ENCODE results near the gene ZCCHC10. TPM values are rescaled to one million over a fixed set of nuclear protein-coding genes. Genes with fewer than 3 reads are reported as not detected.

Gene ZCCHC10
- total RNA-seq: 32.2 and 36.0 TPM in 2 replicates

GRCh38 chr5:133025804-133026663 is at the start of gene ZCCHC10:
TSS of gene ZCCHC10 (minus strand) at chr5:133026549. CDS start at chr5:133026537, 12 bp downstream.
- peak; percentile 98 for DNase-seq
- peaks cover 13% of the 10 kb centered on the region for H3K4me1 Mint-ChIP-seq
- peaks cover 17% of the 10 kb centered on the region for H3K36me3 Mint-ChIP-seq (ENCODE audit: low read depth)
- peak within 1 kb of the TSS; percentile 91 for H3K27ac Mint-ChIP-seq
- peaks cover 6% of the 10 kb centered on the region for H3K27me3 Mint-ChIP-seq
- no peaks in the 10 kb centered on the region for H3K9me3 Mint-ChIP-seq
- H3K4me3 Mint-ChIP-seq: peak within 1 kb of the TSS; percentile 88
- intact Hi-C loops (cut with micrococcal nuclease): loop anchor here (1.0 to 2.0 kb wide), 3 partner anchors 25 to 733 kb away; partner anchors contain the start of gene AFF4

- H3K4me3 Mint-ChIP-seq: no peak overlapping the region
- H3K9me3 Mint-ChIP-seq: no peaks in the 10 kb centered on the region
- peaks cover 24% of the 10 kb centered on the region for H3K4me1 Mint-ChIP-seq
- peak overlapping the region; percentile 39 for H3K27ac Mint-ChIP-seq
- no peaks in the 10 kb centered on the region for H3K27me3 Mint-ChIP-seq
- peaks cover 62% of the 10 kb centered on the region for H3K36me3 Mint-ChIP-seq (ENCODE audit: low read depth)
- intact Hi-C loops (cut with micrococcal nuclease): no loop called here
- DNase-seq: no peak
Observed at GRCh38 chr5:133075572-133076536, 49.5 kb upstream of the ZCCHC10 start.

DNA sequence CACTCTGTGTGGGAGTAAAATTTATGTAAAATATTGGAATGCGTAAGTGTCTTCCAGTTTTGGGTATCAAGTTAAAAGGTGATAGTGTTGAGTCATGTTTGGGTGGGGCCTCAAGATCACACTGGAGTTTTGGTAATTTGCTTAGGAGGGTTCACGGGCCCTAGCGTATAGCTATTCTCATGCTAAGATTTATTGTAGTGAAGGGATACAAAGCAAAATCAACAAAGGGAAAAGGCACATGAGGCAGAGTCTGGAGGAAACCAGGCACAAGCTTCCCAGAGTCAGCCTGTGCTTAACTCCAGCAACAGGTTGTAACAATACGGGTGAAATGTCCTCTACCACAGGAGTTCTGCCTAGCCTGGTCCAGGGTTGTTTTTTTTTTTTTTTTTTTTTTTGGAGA is 45.7 kb upstream of the ZCCHC10 start:
- Mint-ChIP-seq H3K27ac (no peak overlapping the region), H3K4me1 (peaks cover 7% of the 10 kb centered on the region), H3K36me3 (ENCODE audit: low read depth) (peaks cover 75% of the 10 kb centered on the region), H3K9me3 (no peaks in the 10 kb centered on the region), H3K4me3 (no peak overlapping the region), H3K27me3 (no peaks in the 10 kb centered on the region)
- DNase-seq: no peak
- intact Hi-C loops (cut with micrococcal nuclease): no loop called here

GRCh38 chr5:133066045-133066444 is 39.7 kb upstream of the ZCCHC10 start:
- Mint-ChIP-seq H3K27ac (no peak overlapping the region), H3K4me3 (no peak overlapping the region), H3K27me3 (no peaks in the 10 kb centered on the region), H3K9me3 (no peaks in the 10 kb centered on the region), H3K36me3 (ENCODE audit: low read depth) (peaks cover 55% of the 10 kb centered on the region), H3K4me1 (peaks cover 18% of the 10 kb centered on the region)
- DNase-seq: no peak
- intact Hi-C loops (cut with micrococcal nuclease): no loop called here

GRCh38 chr5:133065471-133065870 is 39.1 kb upstream of the ZCCHC10 start:
- Mint-ChIP-seq H3K36me3 (ENCODE audit: low read depth) (peaks cover 50% of the 10 kb centered on the region), H3K27me3 (no peaks in the 10 kb centered on the region), H3K27ac (no peak overlapping the region), H3K4me3 (no peak overlapping the region), H3K4me1 (peaks cover 18% of the 10 kb centered on the region), H3K9me3 (no peaks in the 10 kb centered on the region)
- no peak for DNase-seq
- intact Hi-C loops (cut with micrococcal nuclease): no loop called here

DNA sequence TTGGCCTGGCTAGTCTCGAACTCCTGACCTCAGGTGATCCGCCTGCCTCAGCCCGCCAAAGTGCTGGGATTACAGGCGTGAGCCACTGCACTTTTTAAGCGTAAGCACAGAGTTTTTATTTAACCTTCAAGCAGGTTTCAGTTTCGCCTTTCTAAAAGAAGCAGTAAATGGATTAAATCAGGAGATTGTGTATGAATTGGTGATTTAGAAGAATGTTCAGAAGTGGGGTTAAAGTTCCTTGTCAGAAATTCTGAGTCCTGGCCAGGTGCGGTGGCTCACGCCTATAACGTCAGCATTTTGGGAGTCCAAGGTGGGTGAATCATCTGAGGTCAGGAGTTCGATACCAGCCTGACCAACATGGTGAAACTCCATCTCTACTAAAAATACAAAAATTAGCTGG is 37.6 kb upstream of the ZCCHC10 start:
- Mint-ChIP-seq H3K36me3 (ENCODE audit: low read depth) (peaks cover 37% of the 10 kb centered on the region), H3K27me3 (no peaks in the 10 kb centered on the region), H3K27ac (no peak overlapping the region), H3K4me1 (peaks cover 18% of the 10 kb centered on the region), H3K9me3 (no peaks in the 10 kb centered on the region), H3K4me3 (no peak overlapping the region)
- intact Hi-C loops (cut with micrococcal nuclease): no loop called here
- no peak for DNase-seq

- intact Hi-C loops (cut with micrococcal nuclease): no loop called here
- no peak for DNase-seq
- no peaks in the 10 kb centered on the region for H3K27me3 Mint-ChIP-seq
- no peaks in the 10 kb centered on the region for H3K9me3 Mint-ChIP-seq
- H3K4me1 Mint-ChIP-seq: peaks cover 25% of the 10 kb centered on the region
- H3K4me3 Mint-ChIP-seq: no peak overlapping the region
- no peak overlapping the region for H3K27ac Mint-ChIP-seq
- peaks cover 23% of the 10 kb centered on the region for H3K36me3 Mint-ChIP-seq (ENCODE audit: low read depth)
Observed at GRCh38 chr5:133062276-133062675, 35.9 kb upstream of the ZCCHC10 start.

- Mint-ChIP-seq H3K36me3 (ENCODE audit: low read depth) (peaks cover 10% of the 10 kb centered on the region), H3K4me1 (peaks cover 30% of the 10 kb centered on the region), H3K27ac (no peak overlapping the region), H3K9me3 (no peaks in the 10 kb centered on the region), H3K4me3 (no peak overlapping the region), H3K27me3 (no peaks in the 10 kb centered on the region)
- no peak for DNase-seq
- intact Hi-C loops (cut with micrococcal nuclease): loop anchor here (10.0 kb wide), 1 partner anchor 1425 kb away; the partner anchor contains the start of gene RAPGEF6
Observed at GRCh38 chr5:133059621-133060020, 33.3 kb upstream of the ZCCHC10 start.

DNA sequence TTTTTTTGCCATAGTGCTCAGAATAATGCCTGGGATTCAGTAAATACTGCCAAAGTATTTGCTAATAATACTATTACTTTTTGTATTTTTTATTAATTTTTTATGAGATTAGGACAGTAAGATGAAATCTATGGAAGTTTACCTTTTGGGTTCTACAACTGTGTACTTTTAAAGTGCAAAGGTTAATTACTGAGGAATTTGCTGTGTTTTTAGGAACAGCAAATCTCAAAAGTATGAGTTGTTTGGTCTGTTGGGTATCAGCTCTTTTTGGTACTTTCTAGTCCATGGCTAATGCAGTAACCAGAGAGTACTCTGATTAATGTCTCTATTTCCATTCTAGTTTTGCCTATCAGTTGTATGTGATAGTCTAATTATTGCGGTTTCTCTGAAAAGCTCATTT is 30.5 kb upstream of the ZCCHC10 start:
- peaks cover 21% of the 10 kb centered on the region for H3K4me1 Mint-ChIP-seq
- no peaks in the 10 kb centered on the region for H3K27me3 Mint-ChIP-seq
- DNase-seq: no peak
- no peak overlapping the region for H3K27ac Mint-ChIP-seq
- no peak overlapping the region for H3K4me3 Mint-ChIP-seq
- H3K36me3 Mint-ChIP-seq (ENCODE audit: low read depth): peaks cover 15% of the 10 kb centered on the region
- intact Hi-C loops (cut with micrococcal nuclease): loop anchor here (10.0 kb wide), 1 partner anchor 1422 kb away; the partner anchor contains the start of gene RAPGEF6
- H3K9me3 Mint-ChIP-seq: no peaks in the 10 kb centered on the region

GRCh38 chr5:133054697-133055471 is 28.5 kb upstream of the ZCCHC10 start:
- H3K4me3 Mint-ChIP-seq: peak overlapping the region; percentile 47
- no peak for DNase-seq
- no peak overlapping the region for H3K27ac Mint-ChIP-seq
- no peaks in the 10 kb centered on the region for H3K27me3 Mint-ChIP-seq
- H3K9me3 Mint-ChIP-seq: no peaks in the 10 kb centered on the region
- intact Hi-C loops (cut with micrococcal nuclease): loop anchor here (5.0 to 10.0 kb wide), 4 partner anchors 223 to 1420 kb away; partner anchors contain the start of genes RAPGEF6, SHROOM1, SKP1 and UBE2B
- peaks cover 25% of the 10 kb centered on the region for H3K4me1 Mint-ChIP-seq
- H3K36me3 Mint-ChIP-seq (ENCODE audit: low read depth): peaks cover 14% of the 10 kb centered on the region

GRCh38 chr5:133053448-133053847 is 27.1 kb upstream of the ZCCHC10 start:
- H3K4me3 Mint-ChIP-seq: peak overlapping the region; percentile 89
- H3K36me3 Mint-ChIP-seq (ENCODE audit: low read depth): peaks cover 14% of the 10 kb centered on the region
- intact Hi-C loops (cut with micrococcal nuclease): loop anchor here (2.0 to 10.0 kb wide), 5 partner anchors 27 to 1419 kb away; partner anchors contain the start of genes RAPGEF6, SHROOM1, SKP1 and UBE2B
- H3K27me3 Mint-ChIP-seq: no peaks in the 10 kb centered on the region
- peaks cover 34% of the 10 kb centered on the region for H3K4me1 Mint-ChIP-seq
- no peak overlapping the region for H3K27ac Mint-ChIP-seq
- no peaks in the 10 kb centered on the region for H3K9me3 Mint-ChIP-seq
- DNase-seq: no peak

DNA sequence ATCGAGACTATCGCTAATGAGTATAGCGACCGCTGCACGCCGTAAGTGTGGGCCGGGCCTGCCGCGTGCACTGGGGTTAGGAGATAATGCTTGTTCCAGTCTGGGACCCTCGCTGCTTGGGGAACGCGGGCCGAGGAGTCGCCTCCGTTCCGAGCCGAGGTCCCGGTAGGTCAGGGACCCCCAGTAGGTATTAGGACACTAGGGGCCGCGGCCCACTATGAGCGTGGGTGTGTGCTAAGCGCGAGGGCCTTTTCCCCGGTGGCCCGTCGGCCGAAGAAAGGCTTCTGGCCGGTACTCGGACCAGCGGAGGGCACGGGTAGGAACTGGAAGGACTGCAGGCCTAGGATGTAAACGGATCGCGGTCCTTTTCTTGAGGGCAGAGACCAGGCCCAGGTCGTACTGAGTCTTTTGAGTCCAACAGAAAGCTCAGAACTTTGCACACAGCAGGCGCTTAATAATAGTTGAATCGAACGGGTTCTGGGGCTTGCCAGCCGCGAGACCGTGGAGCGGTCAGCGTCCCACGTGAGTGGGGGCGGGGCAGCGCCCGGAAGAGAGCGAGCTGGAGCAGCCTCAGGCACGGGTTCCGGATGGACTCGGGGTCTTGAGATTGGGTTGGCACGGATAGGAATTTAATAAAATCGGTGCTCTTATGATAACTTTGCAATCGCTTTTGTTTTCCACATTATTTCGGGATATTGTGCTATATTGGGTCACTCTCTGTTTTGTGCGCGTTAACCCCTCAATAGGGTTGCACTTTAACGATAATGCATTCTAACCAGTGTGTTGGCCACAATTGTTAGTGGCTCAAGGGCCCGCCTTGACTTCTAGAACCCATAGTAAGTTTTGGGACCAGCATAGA is 26.2 kb upstream of the ZCCHC10 start:
- peak; percentile 89 for DNase-seq
- Mint-ChIP-seq H3K27me3 (peaks cover 2% of the 10 kb centered on the region), H3K9me3 (no peaks in the 10 kb centered on the region), H3K4me3 (peak overlapping the region; percentile 89), H3K4me1 (peaks cover 28% of the 10 kb centered on the region), H3K36me3 (ENCODE audit: low read depth) (peaks cover 14% of the 10 kb centered on the region), H3K27ac (peak overlapping the region; percentile 99)
- intact Hi-C loops (cut with micrococcal nuclease): loop anchor here (2.0 to 10.0 kb wide), 5 partner anchors 28 to 1418 kb away; partner anchors contain the start of genes RAPGEF6, SHROOM1, SKP1 and UBE2B

Measured in activated CD4-positive, alpha-beta T cell treated with anti-CD3 and anti-CD28 coated beads, Interleukin-2, amount 10 ng/mL, durations not matched to agents 24 days and 14 days (primary cell).